ENCODE results near the gene DMRTB1. TPM values are rescaled to one million over a fixed set of nuclear protein-coding genes. Genes with fewer than 3 reads are reported as not detected.

DMRTB1 gene
- total RNA-seq, 1 donor from 2014 or later = not detected

DNA sequence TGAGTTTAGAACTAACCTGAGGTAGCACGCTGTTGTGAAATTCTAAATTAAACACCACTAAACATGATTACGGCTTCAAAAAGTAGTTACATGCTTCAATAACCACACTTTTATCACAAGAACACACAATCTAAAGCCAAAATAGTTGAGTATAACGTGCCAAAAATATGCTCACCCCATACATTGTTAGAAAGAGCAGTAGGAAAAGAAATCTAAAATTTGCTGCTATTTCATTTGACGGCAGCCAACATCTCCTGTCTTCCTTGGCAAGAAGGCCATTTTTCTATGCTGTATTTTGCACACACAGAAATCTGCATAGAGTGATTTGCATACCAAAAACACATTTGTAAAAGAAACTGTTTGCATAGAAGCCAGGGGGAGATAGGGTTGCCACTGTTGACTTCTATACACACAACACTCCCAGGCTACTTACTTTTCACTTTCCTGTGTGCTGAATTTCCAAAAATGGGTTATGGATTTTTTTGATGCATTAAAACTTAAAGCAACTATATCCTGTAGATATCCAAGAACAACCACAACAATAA, 42.9 kb upstream of the DMRTB1 start:
- Mint-ChIP-seq H3K27ac (ENCODE audit: unreplicated experiment) (no peak overlapping the region), H3K9me3 (ENCODE audit: low read depth) (peaks cover 2% of the 10 kb centered on the region), H3K4me3 (ENCODE audit: unreplicated experiment) (no peak overlapping the region), H3K4me1 (ENCODE audit: low read depth) (peaks cover 47% of the 10 kb centered on the region), H3K27me3 (ENCODE audit: low read depth) (no peaks in the 10 kb centered on the region), H3K36me3 (ENCODE audit: low read depth) (no peaks in the 10 kb centered on the region)
- no peak for DNase-seq (ENCODE audit: low spot score)
- TF ChIP-seq, protein P1, sequence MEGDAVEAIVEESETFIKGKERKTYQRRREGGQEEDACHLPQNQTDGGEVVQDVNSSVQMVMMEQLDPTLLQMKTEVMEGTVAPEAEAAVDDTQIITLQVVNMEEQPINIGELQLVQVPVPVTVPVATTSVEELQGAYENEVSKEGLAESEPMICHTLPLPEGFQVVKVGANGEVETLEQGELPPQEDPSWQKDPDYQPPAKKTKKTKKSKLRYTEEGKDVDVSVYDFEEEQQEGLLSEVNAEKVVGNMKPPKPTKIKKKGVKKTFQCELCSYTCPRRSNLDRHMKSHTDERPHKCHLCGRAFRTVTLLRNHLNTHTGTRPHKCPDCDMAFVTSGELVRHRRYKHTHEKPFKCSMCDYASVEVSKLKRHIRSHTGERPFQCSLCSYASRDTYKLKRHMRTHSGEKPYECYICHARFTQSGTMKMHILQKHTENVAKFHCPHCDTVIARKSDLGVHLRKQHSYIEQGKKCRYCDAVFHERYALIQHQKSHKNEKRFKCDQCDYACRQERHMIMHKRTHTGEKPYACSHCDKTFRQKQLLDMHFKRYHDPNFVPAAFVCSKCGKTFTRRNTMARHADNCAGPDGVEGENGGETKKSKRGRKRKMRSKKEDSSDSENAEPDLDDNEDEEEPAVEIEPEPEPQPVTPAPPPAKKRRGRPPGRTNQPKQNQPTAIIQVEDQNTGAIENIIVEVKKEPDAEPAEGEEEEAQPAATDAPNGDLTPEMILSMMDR (IDR thresholded peaks at IDR 0.05) = no peak

DNA sequence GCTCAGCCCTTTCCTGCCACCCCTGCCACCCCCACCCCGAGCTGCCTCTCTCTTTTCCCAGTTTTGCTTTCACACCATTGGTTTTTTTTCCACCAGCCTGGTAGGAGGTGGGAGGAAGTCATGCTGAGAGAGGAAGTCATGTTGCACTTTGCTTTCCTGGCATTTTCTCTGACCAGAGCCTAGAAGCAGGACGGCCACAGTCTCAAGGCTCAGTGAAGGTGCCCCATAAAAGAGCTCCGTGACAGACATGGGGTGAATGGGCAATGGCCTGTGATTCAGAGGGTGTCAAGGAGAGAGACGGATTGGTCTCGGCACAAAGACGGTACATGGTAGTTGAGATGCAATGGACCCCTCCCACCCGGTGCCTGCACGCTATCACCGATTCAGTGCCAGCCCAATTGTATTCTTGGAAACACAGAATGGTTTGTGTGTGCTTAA, 42.1 kb upstream of the DMRTB1 start:
- TF ChIP-seq, protein P1 (IDR thresholded peaks at IDR 0.05) = no peak
- H3K4me1 Mint-ChIP-seq (ENCODE audit: low read depth) = peaks cover 40% of the 10 kb centered on the region
- H3K36me3 Mint-ChIP-seq (ENCODE audit: low read depth) = no peaks in the 10 kb centered on the region
- DNase-seq (ENCODE audit: low spot score) = no peak
- H3K4me3 Mint-ChIP-seq (ENCODE audit: unreplicated experiment) = no peak overlapping the region
- H3K27ac Mint-ChIP-seq (ENCODE audit: unreplicated experiment) = no peak overlapping the region
- H3K9me3 Mint-ChIP-seq (ENCODE audit: low read depth) = peaks cover 6% of the 10 kb centered on the region
- no peaks in the 10 kb centered on the region for H3K27me3 Mint-ChIP-seq (ENCODE audit: low read depth)

- Mint-ChIP-seq H3K27ac (ENCODE audit: unreplicated experiment) (no peak overlapping the region), H3K4me3 (ENCODE audit: unreplicated experiment) (no peak overlapping the region), H3K36me3 (ENCODE audit: low read depth) (no peaks in the 10 kb centered on the region), H3K27me3 (ENCODE audit: low read depth) (no peaks in the 10 kb centered on the region), H3K4me1 (ENCODE audit: low read depth) (peaks cover 20% of the 10 kb centered on the region), H3K9me3 (ENCODE audit: low read depth) (peaks cover 6% of the 10 kb centered on the region)
- DNase-seq (ENCODE audit: low spot score) = no peak
- TF ChIP-seq, protein P1 (IDR thresholded peaks at IDR 0.05) = no peak
Observed at GRCh38 chr1:53419034-53419433, 40.2 kb upstream of the DMRTB1 start.

DNA sequence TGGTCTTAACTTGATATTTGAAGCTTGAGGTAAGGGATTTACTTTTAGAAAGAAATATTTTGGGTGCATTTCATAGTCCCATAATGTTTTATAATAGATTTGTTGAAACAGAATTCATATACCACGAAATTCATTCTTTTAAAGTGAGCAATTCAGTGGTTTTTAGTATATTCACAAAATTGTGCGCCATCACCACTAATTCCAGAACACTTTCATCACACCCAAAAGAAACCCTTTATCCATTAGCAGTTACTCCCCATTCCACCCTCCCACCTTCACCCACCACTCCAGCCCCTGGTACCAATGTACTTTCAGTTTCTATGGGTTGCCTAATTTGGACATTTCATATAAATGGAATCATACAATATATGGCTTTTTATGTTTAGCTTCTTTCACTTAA, 38.9 kb upstream of the DMRTB1 start:
- Mint-ChIP-seq H3K36me3 (ENCODE audit: low read depth) (no peaks in the 10 kb centered on the region), H3K27me3 (ENCODE audit: low read depth) (peaks cover 2% of the 10 kb centered on the region), H3K27ac (ENCODE audit: unreplicated experiment) (no peak overlapping the region), H3K4me1 (ENCODE audit: low read depth) (peaks cover 19% of the 10 kb centered on the region), H3K4me3 (ENCODE audit: unreplicated experiment) (no peak overlapping the region), H3K9me3 (ENCODE audit: low read depth) (peaks cover 6% of the 10 kb centered on the region)
- TF ChIP-seq, protein P1 (IDR thresholded peaks at IDR 0.05) = no peak
- no peak for DNase-seq (ENCODE audit: low spot score)

DNA sequence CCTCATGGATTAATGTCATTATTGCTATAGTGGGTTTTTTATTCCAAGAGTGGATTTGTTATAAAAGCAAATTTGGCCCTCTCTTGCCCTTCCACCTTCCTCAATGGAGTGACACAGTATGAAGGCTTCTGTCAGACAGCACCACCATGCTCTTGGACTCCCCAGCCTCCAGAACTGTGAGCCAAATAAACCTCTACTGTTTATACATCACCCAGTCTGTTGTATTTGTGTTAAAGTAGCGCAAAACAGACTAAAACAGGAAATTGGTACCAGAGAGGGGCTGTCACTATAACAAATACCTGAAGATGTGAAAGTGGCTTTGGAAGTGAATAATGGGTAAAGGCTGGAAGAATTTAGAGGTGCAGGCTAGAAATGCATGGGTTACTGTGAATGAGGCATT, 38.0 kb upstream of the DMRTB1 start:
- TF ChIP-seq, protein P1 (IDR thresholded peaks at IDR 0.05) = no peak
- Mint-ChIP-seq H3K27ac (ENCODE audit: unreplicated experiment) (no peak overlapping the region), H3K36me3 (ENCODE audit: low read depth) (no peaks in the 10 kb centered on the region), H3K4me3 (ENCODE audit: unreplicated experiment) (no peak overlapping the region), H3K9me3 (ENCODE audit: low read depth) (peaks cover 6% of the 10 kb centered on the region), H3K4me1 (ENCODE audit: low read depth) (peaks cover 19% of the 10 kb centered on the region), H3K27me3 (ENCODE audit: low read depth) (peaks cover 5% of the 10 kb centered on the region)
- DNase-seq (ENCODE audit: low spot score) = no peak

Measured in chondrocyte (in vitro differentiated cells).